Activated T-cell treated with anti-CD3 and anti-CD28 coated beads for 24 hours (primary cell): Measurements from ENCODE around the gene CDC23.
A peak's percentile ranks its signal among the peaks of the same experiment; 100 is the strongest.
"Not testable (repeated sequence)": the region's sequence is repeated elsewhere in the genome, so short reads cannot be mapped to it uniquely, and the experiment has no call there.

Source experiments
- DNase-seq: peaks from one replicate; pipeline ENCODE4 v3.0.0-alpha.2; 2020; ENCODE audit warnings: low read depth

Gene CDC23, protein sequence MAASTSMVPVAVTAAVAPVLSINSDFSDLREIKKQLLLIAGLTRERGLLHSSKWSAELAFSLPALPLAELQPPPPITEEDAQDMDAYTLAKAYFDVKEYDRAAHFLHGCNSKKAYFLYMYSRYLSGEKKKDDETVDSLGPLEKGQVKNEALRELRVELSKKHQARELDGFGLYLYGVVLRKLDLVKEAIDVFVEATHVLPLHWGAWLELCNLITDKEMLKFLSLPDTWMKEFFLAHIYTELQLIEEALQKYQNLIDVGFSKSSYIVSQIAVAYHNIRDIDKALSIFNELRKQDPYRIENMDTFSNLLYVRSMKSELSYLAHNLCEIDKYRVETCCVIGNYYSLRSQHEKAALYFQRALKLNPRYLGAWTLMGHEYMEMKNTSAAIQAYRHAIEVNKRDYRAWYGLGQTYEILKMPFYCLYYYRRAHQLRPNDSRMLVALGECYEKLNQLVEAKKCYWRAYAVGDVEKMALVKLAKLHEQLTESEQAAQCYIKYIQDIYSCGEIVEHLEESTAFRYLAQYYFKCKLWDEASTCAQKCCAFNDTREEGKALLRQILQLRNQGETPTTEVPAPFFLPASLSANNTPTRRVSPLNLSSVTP

DNA sequence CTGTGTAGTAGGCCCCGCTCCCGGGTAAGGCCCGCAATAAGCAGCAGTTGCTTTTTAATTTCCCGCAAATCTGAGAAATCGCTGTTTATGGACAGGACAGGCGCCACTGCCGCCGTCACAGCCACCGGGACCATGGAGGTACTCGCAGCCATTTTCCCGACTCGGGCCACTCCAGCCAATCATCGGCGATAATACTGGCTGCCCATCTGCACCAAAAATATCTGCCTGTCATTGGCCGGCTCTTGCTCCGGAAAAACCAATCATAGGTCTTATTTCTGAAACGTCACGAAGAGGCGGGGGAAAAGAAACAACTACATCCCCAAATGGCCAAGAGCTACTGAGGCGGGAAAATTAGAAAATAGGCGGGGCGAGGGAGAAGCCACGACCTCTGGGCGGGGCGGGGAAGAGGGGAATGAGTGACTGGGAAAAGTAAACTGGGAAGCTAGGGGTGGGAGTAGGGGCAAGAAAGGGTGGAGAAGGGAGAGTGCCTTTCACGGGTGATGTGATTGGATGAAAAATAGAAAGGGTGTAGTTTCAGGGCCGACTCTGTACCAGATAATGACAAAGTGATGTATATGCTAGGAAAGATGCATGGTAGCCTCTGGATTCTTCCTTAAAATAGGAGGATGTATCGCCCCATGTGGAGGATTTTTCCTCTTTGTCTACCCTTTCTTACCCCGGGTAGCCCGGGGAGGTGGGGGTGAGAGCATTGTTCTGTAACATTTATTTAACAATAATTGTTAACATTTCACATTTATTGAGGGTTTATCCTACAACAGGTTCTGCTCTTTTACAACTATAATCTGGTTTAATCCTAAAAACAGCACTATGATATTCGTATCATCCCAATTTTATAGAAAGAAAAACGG, at the start of gene CDC23:
CDC23 (minus strand) TSS at position 163 of the 869 bp plus-strand sequence; CDS start at position 152, 11 bp downstream.
- DNase-seq = peak; percentile 88

DNA sequence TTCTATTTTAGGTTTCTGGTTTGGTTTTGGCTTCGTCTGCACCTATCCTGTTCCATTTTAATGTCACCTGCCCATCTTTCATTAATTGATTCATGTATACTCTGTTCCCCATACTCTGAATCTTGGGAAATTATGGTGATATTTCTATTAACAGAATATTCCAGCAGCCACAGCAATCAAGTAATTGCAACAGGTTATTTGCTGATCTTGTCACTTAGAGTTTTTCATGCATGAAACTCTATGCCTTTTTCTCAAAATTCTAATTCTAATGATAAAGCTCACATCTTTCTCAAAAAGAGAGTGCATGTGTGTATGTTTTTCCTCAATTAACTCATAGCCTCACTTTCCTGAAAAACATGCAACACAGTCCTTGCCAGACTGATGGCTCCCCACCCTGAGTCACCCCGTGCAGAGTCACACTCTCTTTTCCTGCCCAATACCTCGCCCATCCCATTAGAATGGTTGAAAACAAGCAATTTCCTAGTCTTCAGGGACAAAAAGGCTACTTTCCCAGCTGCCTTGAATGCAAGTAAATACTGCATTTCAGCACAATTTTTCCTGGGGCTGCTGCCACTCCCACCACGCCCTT, 45.7 kb upstream of the CDC23 start:
- DNase-seq = no peak

DNA sequence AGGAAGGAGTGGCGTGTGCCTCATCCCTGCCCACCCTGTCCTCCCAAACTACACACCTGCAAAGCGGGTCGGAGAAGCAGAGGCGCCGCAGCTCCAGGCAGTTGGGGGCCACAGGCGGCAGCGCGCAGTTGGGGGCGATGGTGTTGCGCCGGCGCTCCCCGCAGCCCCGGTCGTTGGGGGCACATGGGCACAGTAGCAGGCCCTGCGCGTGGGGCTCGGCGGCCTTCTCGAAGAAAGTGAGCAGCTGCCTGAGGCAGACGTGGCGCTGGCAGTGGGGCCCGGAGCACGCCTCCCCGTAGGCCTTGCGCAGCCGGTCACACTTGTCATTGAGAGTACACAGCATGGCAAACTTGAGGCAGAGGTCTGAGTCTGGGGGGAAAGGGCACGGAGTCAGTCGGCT, 44.5 kb upstream of the CDC23 start:
- no peak for DNase-seq

DNA sequence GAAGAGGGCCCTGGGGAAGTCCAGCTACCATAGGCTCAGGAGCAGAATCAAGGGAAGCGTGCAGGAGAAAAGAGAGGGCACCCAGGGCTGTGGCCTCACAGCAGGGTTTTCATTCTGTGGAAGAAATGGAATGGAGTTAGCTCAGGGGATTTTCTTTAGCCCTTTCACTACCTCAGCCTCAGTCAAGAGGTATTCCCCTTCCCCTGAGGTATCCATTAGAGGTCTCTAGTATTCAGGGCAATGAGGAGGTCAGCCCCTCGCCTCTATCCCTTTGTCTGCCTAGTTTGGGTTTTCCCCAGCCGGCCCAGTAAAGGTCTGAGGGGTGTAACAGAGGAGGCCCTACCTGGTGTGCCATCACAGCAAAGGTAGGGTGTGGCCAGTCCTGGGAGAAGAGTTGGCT, 39.8 kb upstream of the CDC23 start:
- no peak for DNase-seq

DNA sequence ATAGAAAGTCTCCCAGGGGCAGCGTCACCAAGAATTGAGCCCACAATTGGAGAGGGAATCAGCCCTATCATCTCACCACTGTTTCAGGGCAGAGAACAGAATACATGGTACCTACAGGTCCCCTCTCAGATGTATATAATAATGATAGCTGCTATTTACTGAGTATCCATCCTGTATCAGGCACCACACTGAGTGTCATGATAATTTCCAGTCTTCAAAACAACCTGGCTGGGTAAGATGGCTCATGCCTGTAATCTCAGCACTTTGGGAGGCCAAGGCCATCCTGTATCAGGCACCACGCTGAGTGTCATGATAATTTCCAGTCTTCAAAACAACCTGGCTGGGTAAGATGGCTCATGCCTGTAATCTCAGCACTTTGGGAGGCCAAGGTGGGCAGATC, 34.7 kb upstream of the CDC23 start:
- not testable (repeated sequence) for DNase-seq

DNA sequence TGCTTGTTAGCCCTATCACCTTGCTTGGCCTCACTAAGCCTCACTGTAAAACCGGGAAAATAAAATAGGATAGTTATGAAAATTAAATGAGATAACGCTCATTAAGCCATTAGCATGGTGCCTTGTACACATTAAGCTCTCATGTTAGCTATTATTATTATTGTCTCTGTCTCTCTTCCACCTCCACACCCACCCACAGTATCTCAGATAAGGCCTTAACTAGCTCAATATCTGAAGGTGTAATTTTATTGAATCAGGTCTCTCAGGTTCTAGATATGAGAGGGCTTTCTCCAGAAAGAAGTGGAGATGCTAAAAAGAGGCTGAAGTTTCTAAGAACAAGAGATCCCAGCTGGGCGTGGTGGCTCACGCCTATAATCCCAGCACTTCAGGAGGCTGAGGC, 33.7 kb upstream of the CDC23 start:
- DNase-seq = no peak

DNA sequence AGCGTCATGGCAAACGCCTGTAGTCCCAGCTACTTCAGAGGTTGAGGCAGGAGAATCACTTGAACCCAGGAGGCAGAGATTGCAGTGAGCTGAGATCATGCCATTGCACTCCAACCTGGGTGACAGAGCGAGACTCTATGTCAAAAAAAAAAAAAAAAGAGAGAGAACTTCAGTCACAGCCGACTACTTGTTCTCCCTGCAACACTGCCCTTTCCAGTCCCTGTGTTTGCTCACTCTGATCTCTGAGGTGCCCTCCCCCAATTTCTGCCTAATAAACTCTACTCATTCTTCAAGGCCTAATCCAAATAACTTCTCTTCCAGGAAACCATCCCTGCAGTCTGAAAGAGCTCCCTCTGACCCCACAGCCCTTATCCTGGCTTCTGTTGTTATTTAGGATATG, 33.2 kb upstream of the CDC23 start:
- no peak for DNase-seq

DNA sequence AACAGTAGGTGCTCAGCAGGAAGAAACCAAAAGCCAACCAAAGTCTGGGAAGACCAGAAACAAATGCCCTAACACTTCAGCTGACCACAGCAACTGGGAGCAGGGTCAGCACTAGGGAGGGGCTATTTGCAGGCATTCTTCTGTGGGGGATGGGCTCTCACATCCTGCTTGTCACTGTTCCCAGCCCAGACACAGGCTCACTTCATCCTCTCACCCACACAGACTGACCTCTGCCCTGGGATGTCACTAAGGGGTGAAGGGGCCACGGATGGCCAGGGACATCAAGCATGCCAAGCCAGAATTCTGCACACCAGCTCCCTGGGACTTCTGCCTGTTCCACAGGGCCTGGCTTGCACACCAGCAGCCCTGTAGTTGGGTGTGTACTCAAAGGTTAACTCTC, 32.6 kb upstream of the CDC23 start:
- no peak for DNase-seq

DNA sequence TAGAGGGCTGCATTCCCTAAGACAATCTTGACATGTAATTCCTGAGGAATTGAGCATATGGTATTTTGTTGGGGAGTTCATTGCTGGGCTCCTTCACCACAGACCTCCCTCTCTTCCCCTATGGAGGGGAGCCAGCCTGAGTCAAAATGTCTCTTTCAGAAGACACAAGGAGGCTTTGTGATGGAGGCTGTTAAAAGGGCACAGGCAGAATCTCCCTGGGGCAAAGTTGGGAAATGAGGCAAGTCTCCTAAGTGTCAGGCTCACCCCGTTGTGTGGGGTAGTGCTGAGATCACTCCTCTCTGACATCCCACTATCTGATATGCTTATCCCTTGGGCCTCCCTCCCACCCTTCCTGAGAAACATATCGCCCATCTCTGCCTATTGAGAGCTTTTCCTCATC, 30.7 kb upstream of the CDC23 start:
- DNase-seq = no peak

DNA sequence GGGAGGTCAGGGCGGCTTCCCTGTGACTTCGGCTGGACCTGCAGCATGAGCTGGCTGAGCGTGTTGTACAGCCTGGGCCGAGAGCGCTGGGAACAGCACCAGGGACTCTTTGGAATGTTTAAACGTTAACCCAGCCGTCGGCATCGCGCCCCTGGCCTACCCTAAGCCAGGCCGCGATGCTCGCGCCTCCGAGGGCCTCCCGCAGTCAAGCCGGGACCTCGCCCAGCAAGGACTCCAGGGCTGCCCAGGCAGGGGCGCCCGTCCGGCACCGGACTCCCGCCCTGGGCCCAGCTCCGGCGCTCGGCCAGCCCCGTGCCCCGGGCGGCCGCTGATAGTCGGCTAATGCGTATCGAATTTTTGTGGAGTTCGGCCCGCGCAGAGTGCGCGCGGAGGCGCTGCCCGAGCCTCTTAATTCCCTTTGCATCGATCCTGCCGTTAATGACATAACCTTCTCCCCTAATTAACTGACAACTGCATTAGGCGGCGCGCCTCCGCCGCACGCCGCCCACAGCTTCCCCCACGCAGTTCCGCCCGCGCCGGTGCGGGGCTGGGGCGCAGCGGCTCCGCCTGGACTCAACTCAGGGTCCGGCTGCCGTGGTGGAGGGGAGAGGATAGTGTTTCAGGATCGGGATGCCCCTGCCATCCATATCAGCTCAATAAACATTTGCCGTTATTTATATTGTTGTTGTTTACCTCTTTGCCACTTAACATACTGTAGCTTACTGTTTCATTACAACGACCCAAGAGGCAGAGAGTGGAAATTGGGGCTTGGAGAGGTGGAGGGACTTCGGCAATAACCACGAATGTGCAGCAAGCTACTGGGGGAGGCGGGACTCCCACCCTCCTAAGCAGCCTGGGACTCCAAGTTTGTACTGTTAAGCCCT, 28.8 kb upstream of the CDC23 start:
- DNase-seq = no peak

DNA sequence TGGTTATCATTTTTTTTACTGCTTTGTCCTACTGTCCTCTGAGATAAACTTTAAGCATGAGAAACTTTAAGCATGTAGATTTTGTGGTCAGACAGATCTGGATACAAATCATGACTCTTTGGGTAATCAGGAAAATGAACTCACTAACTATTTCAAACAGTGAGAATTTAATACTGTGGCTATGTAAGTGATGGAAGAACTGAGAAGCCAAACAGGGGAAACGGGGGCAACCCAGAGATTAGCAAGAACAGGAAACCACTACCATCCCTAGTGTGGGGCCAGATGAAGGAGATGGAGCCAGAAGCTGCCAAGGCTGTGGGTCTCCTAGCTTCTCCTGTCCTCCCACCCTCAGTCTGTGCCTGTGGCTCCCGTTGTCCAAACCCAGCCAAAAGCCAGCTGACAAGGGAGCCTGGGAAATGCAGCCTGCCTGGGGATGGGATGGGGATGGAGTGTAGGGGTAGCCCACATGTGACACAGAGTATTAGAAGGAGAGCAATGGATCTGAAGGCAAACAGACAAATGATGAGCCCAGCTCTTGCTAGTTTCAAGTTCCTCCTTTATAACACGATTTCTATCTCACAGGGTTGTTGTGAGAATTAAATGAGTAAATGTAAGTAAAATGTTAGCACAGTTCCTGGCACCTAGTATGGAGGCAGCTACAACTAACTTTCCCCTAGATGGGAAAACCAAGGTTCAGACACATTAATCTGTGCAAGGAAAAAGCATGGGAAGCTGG, 27.7 kb upstream of the CDC23 start:
- DNase-seq = no peak

DNA sequence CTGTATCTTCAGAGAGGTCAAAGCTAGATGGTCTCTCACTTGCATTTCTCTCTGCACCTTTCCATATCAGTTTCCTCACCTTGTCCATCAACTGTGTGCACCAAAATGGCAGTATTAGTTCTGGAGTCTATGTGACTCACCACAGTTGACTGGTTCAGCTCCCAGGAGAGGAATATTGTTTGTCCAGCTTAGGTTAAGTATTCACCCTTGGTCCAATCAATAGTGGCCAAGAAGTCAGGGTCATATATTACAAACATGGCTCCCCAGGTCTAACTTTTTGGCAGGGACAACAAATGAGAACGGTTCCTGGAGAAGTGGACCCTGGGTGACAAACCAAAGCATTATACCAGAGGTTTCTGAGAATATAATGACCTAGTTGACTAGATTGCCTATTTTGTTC, 24.9 kb upstream of the CDC23 start:
- DNase-seq = no peak

DNA sequence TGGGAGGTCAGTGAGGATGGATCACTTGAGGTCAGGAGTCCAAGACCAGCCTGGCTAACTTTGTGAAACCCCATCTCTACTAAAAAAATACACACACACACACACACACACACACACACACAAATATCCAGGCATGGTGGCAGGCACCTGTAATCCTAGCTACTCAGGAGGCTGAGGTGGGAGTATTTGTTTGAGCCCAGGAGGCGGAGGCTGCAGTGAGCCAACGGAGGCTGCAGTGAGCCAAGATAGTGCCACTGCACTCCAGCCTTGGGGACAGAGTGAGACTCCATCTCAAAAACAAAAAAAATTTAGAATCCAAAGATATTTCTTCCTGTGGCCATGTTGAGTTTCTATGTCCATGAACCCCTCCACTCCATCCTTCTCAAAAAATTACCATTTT, 21.5 kb upstream of the CDC23 start:
- no peak for DNase-seq

DNA sequence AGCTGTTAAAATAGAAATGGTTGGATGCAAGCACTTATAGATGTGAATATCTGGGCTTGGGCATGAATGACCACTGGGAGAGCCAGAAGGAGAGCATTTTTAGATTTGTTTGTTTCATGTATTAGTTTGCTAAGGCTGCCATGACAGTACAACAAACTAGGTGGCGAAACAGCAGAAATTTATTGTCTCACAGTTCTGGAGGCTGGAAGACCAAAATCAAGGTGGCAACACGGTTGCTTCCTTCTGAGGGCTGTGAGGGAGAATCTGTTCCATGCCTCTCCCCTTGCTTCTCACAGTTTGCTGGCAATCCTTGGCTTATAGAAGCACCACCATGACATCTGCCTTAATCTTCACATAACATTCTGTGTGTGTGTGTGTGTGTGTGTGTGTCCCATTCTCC, 20.2 kb upstream of the CDC23 start:
- no peak for DNase-seq

DNA sequence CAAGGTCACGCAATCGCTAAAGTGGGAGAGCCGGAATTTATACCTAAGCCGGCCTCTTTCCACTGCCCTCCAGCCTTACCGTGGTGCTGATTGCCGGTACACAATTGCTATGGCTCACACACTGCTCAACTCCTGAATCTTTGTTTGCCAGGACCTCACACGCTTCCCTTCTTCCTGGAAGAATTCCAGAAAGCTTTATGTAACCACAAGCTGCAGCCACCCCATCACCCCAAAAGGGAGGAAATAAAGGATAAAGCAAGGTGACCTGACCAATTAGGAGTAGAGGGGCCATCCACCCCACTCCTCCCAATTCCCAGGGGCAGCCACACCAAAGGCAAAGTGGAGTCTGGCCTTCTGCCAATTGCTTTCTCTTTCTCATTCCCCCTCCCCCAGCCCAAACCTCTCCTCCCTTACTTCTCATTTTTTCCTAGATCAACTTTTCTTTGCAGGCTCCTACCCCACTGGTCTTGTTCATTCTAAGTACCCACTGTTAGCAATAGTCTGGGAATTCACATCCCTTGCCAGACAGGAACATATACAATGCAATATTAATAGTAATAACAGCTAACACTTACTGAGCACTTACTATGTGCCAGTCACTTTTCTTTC, 18.0 kb upstream of the CDC23 start:
- DNase-seq = no peak

DNA sequence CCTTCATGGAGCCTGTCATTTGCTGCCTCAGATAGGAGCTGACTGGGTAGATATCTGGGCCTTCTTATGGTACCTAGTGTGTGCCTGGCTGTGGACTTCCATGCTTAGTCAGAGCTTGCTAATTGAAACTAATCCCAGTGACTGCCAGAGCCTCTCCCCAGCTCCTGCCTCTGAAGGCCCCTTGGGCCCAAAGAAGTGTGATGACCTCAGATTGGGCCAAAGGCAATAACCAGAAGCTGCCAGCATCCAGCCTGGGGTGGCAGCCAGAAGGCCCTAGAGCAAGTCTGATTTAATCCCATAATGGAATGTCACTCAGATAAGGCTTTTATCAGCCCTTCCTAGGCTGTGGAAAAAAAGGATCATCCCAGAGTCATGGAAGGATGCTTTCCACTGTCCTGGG, 17.1 kb upstream of the CDC23 start:
- DNase-seq = no peak

DNA sequence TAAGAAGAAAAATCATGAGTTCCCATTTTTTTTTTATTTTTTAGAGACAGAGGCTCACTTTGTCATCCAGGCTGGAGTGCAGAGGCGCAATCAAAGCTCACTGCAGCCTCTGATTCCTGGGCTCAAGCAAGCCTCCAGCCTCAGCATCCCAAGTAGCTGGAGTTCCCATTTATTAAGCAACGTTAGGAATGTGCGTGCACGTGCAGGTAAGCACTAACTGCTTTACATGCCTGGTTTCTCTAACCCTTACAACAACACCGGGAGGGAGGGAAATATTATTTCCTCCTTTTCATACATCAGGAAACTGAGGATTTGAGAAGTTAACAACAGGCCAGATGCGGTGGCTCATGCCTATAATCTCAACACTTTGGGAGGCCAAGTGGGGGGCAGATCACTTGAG, 16.3 kb upstream of the CDC23 start:
- DNase-seq = no peak

DNA sequence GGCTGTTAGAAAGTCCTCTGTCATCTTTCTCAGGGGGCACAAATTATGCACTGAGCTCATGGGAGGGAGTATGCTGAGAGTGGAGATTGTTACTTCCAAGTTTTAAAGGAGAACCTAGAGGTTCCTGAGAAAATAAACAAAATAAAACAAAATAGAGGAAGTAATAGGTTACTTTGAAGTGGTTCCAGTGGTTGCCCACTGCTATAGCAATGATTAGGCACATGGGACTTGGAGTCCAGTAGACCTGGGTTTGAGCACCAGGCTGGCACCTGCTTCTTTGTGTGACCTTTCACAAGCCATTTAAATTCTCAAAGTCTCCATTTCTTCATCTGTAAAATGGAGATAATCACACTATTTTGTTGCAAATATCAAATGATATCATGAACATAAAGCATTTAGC, 13.8 kb upstream of the CDC23 start:
- DNase-seq = no peak

DNA sequence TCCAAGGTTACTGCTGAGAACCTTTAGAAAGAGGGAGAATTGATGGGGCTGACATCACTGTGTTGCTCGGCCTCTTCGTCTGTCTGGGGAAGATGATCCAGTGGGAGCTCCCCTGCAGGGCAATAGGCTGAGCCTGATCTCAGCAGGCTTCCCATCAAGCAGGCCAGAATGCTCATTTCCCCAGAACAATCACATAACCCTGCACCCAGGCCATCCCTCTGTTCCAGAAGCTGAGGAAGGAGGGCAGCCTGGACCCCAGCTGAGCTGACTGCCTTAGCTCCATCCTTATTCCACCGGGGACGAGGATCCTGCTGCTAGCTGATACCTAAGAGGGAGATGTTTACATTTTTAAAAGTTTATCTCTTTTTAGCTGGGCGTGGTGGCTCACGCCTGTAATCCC, 11.6 kb upstream of the CDC23 start:
- DNase-seq = no peak

DNA sequence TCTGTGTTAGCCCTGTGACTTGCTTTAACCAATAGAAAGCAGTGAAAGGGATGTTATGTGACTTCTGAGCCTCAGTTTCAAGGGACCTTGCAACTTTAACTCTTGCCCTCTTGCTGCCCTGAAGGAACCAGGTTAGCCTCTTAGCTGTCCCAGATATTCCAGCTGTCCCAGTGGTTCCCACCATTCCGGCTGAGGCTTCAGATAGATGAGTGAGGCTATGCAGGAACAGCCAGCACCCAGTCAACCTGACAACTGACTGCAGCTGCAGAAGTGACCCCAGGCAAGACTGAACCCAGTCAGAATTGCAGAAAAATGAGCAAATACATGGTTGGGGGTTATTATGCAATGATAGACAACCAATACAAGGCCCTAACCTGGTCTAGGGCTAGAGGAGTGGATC, 10.4 kb upstream of the CDC23 start:
- DNase-seq = no peak
